Stimulated activated CD8-positive, alpha-beta memory T cell treated with anti-CD3 and anti-CD28 coated beads, Interleukin-12 subunit alpha, Interleukin-12 subunit beta, amount 100 ng/mL, for 4 hours (primary cell): ENCODE data around the gene FZR1.

Source experiments
- DNase-seq: peaks from one replicate; pipeline ENCODE4 v3.0.0-alpha.2; 2020; ENCODE audit warnings: low read depth

The FZR1 gene

DNA sequence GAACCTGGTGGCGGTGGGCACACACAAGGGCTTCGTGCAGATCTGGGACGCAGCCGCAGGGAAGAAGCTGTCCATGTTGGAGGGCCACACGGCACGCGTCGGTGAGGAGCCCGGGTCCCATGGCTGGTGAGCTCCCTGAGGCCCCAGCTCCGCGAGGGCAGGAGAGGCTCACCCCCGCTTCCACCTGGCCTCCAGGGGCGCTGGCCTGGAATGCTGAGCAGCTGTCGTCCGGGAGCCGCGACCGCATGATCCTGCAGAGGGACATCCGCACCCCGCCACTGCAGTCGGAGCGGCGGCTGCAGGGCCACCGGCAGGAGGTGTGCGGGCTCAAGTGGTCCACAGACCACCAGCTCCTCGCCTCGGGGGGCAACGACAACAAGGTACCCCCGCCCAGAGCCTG, 25.6 kb downstream of the FZR1 start:
- no peak for DNase-seq

- no peak for DNase-seq
Observed at GRCh38 chr19:3532154-3532786, 26.2 kb downstream of the FZR1 start.

- DNase-seq = no peak
Observed at GRCh38 chr19:3533033-3533432, 26.9 kb downstream of the FZR1 start.

GRCh38 chr19:3533563-3534216, 27.6 kb downstream of the FZR1 start:
- DNase-seq = no peak

GRCh38 chr19:3534375-3535234, 28.5 kb downstream of the FZR1 start:
- no peak for DNase-seq

GRCh38 chr19:3535235-3535535, 29.1 kb downstream of the FZR1 start:
- DNase-seq = no peak

- no peak for DNase-seq
Observed at GRCh38 chr19:3535563-3535965, 29.5 kb downstream of the FZR1 start.

DNA sequence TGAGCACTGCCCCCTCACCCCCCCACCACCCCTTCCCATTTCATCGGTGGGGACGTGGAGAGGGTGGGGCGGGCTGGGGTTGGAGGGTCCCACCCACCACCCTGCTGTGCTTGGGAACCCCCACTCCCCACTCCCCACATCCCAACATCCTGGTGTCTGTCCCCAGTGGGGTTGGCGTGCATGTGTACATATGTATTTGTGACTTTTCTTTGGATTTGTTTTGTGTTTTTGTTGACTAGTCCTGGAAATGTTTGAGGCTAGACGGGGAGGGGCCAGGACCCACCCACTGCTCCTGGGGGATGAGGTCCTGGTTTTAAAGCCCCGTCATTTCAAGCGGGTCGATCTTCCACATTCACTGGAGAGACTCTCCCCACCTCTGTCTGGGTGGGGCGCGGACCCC, 29.9 kb downstream of the FZR1 start:
- no peak for DNase-seq

DNA sequence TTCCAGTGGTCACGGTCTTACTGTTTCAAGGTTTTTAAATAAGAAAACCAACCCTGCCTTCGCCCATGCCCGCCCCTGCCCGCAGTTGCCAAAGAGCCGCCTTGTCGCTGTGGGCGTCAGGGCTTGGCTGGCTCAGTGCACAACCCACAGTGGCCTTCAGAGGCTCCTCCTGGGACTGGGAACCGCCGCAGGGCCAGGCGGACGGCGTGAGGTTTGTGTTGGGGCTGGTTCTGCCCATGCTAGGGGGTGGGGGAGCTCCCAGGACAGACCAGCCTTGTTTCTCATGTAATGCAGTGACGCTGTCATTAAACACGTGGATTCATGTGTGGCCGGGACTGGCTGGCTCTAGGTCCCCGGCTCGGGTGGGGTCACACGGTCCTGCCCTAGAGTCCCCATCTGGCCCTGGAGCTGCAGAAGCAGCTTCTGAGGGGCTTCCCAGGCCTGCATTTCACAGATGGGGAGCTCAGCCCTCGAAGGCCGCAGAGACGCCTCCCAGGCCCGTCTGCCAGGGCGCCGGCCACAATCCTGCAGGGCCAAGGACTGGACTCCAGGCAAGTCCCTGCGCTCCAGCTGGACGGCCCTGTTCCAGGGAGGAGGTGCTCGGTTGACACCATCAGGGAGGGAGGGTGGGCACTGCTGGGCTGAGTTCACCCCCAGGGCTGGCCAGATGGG, 30.5 kb downstream of the FZR1 start:
- DNase-seq = no peak

DNA sequence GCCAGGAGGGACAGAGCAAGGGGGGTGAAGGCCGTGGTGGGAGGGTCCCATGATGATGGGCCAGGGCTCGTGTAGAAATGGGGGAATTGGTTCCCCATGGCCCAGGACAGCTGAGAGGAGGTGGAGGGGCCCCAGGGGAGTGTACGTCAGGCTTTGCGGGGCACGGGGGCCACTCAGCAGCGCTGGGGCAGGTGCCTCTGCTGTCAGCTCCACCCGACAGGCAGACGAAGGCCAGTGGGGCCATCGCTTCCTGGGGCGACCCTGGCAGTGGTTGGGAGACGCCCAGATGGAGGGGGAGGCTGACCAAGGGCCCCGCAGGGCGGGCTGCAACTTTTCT, 31.0 kb downstream of the FZR1 start:
- DNase-seq = no peak

DNA sequence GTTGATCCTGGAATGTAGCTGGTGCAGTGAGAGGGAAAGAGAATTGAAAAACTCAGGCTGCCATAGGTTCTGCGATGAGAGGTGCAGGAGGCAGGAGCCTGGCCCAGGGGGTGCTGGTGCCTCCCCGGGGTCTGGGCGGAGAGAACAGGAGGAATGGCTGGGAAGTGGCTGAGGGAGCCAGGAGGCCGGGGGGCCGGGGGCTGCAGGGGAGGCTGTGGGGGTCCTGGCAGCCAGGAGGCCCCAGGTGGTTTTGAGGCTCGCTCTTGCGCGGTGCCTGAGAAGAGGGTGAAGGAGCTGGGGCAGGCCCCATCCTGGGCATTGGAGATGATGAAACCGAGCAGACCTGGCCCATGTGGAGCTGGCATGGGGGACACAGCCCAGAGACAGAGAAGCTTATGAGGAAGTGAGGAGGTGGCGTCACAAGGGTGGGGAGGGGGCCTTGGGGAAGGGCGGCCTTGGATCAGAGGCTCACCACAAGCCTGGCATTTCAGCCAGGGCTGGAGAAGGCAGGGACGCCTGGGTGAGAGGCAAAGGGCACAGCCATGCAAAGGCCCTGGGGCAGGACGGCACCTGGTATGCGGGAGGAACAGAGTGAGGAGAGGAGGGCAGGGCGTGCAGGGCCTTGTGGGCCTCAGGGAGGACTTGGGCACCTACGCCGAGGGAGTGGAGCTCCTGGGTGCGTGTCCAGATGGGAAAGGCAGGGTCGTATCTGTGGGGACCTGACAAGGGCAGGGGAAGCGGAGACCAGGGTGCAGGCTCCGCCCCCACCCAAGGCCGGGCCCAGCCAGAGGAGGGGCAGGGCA, 31.5 kb downstream of the FZR1 start:
- DNase-seq = no peak

DNA sequence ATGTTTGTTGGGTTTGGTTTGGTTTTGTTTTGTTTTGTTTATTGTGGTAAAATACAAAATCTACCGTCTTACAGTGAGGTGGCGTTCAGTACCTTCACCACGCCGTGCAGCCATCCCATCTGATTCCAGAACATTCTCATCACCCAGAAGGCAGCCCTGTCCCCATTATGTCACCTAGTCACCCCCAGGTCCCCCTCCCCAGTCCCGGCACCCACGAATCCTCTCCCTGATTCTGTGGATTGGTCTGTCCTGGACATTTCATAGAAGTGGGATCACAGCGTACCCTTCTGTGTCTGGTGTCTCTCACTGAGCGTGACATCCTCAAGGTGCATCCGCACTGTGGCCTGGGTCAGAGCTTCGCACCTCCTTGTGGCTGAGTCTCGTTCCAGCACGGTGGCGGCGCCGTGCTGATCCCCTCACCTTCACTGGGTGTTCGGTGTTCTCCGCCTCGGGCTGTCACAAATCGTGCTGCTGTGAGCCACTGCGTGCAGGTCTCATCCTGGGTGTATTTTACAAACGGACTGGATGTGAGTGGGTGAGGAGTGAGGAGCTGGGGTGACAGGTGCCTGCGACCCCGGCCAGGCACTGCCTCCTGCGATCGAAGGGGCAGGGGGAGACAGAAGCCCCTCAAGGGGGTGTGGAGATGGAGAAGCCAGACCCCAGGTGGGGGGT, 32.3 kb downstream of the FZR1 start:
- no peak for DNase-seq

DNA sequence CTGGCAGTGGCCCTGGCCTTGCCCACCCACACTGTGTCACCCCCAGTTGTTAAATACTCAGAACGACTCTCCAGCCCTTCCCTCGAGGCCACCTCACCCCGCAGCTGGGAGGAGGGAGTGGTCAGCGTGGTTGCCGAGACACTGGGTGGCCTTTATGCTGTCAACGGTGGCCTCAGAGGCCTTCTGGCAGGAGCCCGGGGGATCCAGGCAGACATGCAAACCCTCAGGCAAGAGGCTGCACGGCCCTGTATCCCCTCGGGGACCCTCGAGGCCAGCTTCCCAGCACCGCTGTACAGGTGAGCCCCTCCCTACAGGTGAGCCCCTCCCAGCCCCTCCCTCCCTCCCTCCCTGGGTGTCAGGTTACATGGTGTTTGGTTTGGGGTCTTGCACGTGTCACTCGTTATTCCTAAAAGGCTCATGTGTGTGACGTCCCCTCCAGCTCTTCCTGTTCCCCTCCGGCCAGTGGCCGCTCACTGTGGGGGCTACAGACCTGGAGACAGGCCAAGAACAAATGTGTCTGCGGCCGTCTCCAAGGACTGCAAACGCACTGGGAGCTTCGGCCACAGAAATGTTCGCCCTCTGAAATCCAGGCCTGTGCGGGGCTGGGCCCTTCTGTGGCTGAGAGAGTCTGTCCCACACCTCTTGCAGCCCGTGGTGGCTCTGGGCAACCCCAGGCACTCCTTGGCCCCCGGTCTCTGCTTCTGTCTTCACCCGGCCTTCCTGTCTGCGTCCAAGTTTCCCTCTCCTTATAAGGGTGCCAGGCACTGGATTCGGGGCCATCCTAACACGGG, 33.0 kb downstream of the FZR1 start, which contains the start of gene TEKTIP1:
Gene TEKTIP1 (plus strand): TSS at position 210 of the 791 bp plus-strand sequence. CDS start 4 bp downstream, at position 214.
- no peak for DNase-seq

DNA sequence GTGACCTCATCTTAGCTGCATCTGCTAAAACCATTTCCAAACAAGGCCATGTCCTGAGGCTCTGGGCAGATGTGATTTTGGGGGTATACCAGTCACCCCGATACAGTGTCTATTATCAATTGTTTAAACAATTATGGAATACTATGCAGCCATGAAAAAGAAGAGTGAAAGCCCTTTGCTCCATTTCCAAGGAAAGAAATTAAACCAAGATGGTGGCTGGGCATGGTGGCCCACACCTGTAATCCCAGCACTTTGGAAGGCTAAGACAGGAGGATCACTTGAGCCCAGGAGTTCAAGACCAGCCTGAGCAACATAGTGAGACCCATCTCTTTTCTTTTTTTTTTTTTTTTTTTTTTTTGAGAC, 33.6 kb downstream of the FZR1 start:
- DNase-seq = no peak

DNA sequence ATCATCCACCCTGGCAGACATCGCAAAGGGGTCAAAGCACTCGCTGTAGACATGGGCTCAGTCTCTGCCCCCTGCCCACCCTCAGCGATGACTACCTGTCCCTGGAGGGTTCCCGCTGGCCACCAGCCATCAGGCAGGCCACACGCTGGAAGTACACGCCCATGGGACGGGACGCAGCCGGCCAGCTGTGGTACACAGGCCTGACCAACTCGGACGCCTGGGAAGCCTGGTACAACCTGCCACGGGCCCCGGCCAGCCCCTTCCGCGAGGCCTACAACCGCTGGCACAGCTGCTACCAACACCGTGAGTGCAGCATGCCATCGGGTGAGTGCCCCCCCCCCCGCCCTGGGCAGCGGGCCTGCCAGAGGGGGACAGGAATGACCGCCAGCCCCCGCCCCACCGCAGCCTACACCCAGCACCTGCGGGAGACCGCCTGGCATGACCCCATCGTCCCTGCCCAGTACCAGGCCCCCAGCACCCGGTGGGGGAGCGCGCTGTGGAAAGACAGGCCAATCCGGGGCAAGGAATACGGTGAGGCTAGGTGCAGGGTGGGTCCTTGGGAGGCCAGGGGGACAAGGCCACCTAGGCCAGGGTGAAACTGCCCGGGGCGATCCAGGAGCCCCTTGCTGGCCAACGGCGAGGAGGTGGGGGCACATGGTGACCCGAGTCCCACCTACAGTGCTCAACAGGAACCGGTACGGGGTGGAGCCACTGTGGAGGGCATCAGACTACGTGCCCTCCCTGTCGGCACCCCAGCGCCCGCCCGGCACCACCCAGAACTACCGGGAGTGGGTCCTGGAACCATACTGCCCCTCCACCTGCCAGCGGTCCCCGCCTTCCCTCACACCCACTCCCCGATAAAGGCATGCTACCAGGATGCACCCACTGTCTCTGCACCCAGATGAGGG, 37.3 kb downstream of the FZR1 start:
- no peak for DNase-seq

DNA sequence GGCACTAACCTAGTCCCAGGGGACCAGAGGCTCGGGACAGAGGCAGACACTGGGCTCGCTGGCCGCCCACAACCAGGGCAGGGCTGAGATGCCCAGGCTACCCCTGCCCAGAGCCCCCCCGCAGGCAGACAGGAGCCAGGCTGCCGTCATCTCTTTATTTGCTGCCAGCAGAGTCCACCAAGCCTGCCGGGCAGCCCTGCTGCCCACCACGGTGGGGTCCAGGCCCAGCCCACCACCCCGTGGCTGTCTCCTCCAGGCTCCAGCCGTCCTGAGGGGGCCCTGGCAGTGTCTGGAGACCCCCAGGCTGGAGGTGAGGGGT, 37.9 kb downstream of the FZR1 start:
- DNase-seq = no peak

- peak; percentile 48 for DNase-seq
Observed at GRCh38 chr19:3544742-3545668, 38.9 kb downstream of the FZR1 start.

- DNase-seq = no peak
Observed at GRCh38 chr19:3545669-3546034, 39.5 kb downstream of the FZR1 start.

DNA sequence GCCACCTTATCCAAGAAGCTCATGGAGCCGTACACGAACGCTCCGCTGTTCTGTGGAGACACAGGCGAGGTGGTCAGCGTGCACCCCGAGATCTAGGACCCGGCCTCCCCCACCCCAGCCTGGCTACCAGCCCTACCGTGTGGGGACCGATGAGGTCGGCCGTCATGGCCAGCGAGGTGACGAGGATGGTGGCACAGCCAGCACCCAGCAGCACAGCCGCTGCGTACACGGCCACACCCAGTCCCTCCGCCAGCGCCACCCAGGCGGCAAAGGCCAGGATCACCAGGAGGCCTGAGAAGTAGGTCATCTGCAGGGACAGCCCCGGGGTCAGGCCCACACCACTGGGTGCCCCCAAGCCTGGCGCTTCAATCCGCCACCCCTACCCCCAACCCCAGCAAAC, 40.0 kb downstream of the FZR1 start:
- no peak for DNase-seq
